Astrocyte of the spinal cord (primary cell): Measurements from ENCODE around the gene GALK1.

Source experiments
- DNase-seq: peaks from one replicate; pipeline ENCODE4 v3.0.0; 2011; ENCODE audit warnings: low read depth, low spot score
- H3K4me3 ChIP-seq: 2 replicates; pipeline ENCODE4 v1.5.1; 2011; ENCODE audit warnings: low read depth, mild to moderate bottlenecking, low read length, moderate library complexity
- CTCF ChIP-seq: IDR thresholded peaks from 2 replicates; pipeline ENCODE4 v1.5.1; 2012; ENCODE audit warnings: low read depth, mild to moderate bottlenecking, low read length, inconsistent platforms
- in situ Hi-C: cut with HindIII; loops from 2 replicates; pipeline ENCODE4 v1.10.0; 2017; ENCODE audit warnings: low sequenced_read_pairs

GALK1 gene

GRCh38 chr17:75754378-75755204 lies 10.4 kb downstream of the GALK1 start:
- DNase-seq: no peak
- no peak for TF ChIP-seq CTCF
- no peak overlapping the region for H3K4me3 ChIP-seq
- in situ Hi-C loops: no loop called here

- peak; percentile 51 for TF ChIP-seq CTCF
- peak overlapping the region; percentile 25 for H3K4me3 ChIP-seq
- peak; percentile 50 for DNase-seq
- in situ Hi-C loops: no loop called here
Observed at GRCh38 chr17:75753514-75754377, 11.2 kb downstream of the GALK1 start.

GRCh38 chr17:75752802-75753513 lies 12.0 kb downstream of the GALK1 start:
- TF ChIP-seq CTCF: no peak
- H3K4me3 ChIP-seq: peak overlapping the region; percentile 25
- in situ Hi-C loops: no loop called here
- no peak for DNase-seq

- in situ Hi-C loops: no loop called here
- H3K4me3 ChIP-seq: no peak overlapping the region
- no peak for TF ChIP-seq CTCF
- DNase-seq: no peak
Observed at GRCh38 chr17:75752405-75752709, 12.6 kb downstream of the GALK1 start.

GRCh38 chr17:75751676-75752404 lies 13.2 kb downstream of the GALK1 start:
- TF ChIP-seq CTCF: no peak
- no peak for DNase-seq
- no peak overlapping the region for H3K4me3 ChIP-seq
- in situ Hi-C loops: no loop called here
